IMR-90 (cell line): Measurements from ENCODE around the gene MARCHF6.

ENCODE experiments used
- BHLHE40 ChIP-seq: fragments of 150-350 bp; IDR thresholded peaks from 2 replicates; pipeline ENCODE4 v1.6.1; 2016; ENCODE audit warnings: mild to moderate bottlenecking, low read depth, low read length
- CEBPB ChIP-seq: IDR thresholded peaks from 2 replicates; pipeline ENCODE4 v1.6.1; 2012; ENCODE audit warnings: low read depth, low read length, improper control_type of control experiment
- CTCF ChIP-seq: conservative IDR thresholded peaks from 2 replicates; pipeline ENCODE4 v1.5.1; 2012; ENCODE audit warnings: mild to moderate bottlenecking, low read depth, low read length, improper control_type of control experiment
- MAFK ChIP-seq: IDR thresholded peaks from 2 replicates; pipeline ENCODE4 v1.6.1; 2012; ENCODE audit warnings: low read depth, low read length, improper control_type of control experiment
- MXI1 ChIP-seq: IDR thresholded peaks from 2 replicates; pipeline ENCODE4 v1.6.1; 2012; ENCODE audit warnings: low read depth, mild to moderate bottlenecking, low read length, moderate library complexity, borderline replicate concordance
- NFE2L2 ChIP-seq: fragments of 150-350 bp; IDR thresholded peaks from 2 replicates; pipeline ENCODE4 v1.6.1; 2016; ENCODE audit warnings: low read depth, mild to moderate bottlenecking, low read length
- POLR2A ChIP-seq: IDR thresholded peaks from 2 replicates; pipeline ENCODE4 v1.6.1; 2012; ENCODE audit warnings: mild to moderate bottlenecking, low read depth, low read length
- RCOR1 ChIP-seq: IDR thresholded peaks from 2 replicates; pipeline ENCODE4 v1.6.1; 2012; ENCODE audit warnings: mild to moderate bottlenecking, low read length, improper control_type of control experiment; ENCODE audit not compliant: insufficient replicate concordance
- USF2 ChIP-seq: fragments of 150-350 bp; IDR thresholded peaks from 2 replicates; pipeline ENCODE4 v1.6.1; 2017; ENCODE audit warnings: mild to moderate bottlenecking, antibody characterized with exemption, low read length, low read depth
- TF ChIP-seq, protein P1 (sequence below): fragments of 150-350 bp; IDR thresholded peaks from 2 replicates; pipeline ENCODE4 v1.6.1; 2016; ENCODE audit warnings: low read depth, mild to moderate bottlenecking, low read length, moderate library complexity, borderline replicate concordance

DNA sequence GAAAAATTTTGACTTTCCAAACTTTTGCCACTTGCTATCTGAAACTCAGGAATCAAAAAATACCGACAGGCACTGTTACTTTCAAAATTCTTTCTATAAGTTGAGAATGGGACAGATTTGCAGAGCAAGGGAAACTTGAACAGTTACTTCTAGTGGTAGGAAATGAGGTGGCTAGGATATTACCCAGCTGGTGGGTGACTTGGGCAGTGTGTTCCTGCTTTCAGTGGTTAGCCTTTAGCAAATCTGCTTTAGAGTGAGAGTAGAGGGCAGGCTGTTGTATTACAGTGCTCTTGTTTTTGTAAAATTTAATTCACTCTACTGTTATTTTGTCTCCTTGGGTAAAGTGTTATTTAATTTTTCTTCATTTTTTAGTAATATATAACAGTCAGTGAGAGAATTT is 48.0 kb downstream of the MARCHF6 start:
- no peak for TF ChIP-seq POLR2A
- TF ChIP-seq NFE2L2: no peak
- TF ChIP-seq BHLHE40: no peak
- no peak for TF ChIP-seq CTCF
- TF ChIP-seq MAFK: no peak
- TF ChIP-seq RCOR1: no peak
- TF ChIP-seq CEBPB: no peak
- TF ChIP-seq, protein P1, sequence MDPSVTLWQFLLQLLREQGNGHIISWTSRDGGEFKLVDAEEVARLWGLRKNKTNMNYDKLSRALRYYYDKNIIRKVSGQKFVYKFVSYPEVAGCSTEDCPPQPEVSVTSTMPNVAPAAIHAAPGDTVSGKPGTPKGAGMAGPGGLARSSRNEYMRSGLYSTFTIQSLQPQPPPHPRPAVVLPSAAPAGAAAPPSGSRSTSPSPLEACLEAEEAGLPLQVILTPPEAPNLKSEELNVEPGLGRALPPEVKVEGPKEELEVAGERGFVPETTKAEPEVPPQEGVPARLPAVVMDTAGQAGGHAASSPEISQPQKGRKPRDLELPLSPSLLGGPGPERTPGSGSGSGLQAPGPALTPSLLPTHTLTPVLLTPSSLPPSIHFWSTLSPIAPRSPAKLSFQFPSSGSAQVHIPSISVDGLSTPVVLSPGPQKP: no peak
- no peak for TF ChIP-seq MXI1
- no peak for TF ChIP-seq USF2
